Measurements from ENCODE around the gene GPR89B.

Gene GPR89B

GRCh38 chr1:147907786-147908509, 20.3 kb upstream of the GPR89B start:
- H4K20me1 ChIP-seq (ENCODE audit: insufficient read depth), result no peaks in the 10 kb centered on the region
- no peak overlapping the region for H2AFZ ChIP-seq (ENCODE audit: low read depth)
- no peak overlapping the region for H3K4me2 ChIP-seq
- H3K36me3 ChIP-seq (ENCODE audit: insufficient read depth), result no peaks in the 10 kb centered on the region
- H3K4me1 ChIP-seq (ENCODE audit: low read depth, poor library complexity, severe bottlenecking), result no peaks in the 10 kb centered on the region
- H3K27me3 ChIP-seq (ENCODE audit: insufficient read depth, low read depth), result no peaks in the 10 kb centered on the region
- H3K9ac ChIP-seq, result no peak overlapping the region
- TF ChIP-seq CTCF (conservative IDR thresholded peaks at IDR 0.05; ENCODE audit: low read depth, low read length), result no peak
- no peak overlapping the region for H3K4me3 ChIP-seq (IDR thresholded peaks at IDR 0.05; ENCODE audit: insufficient read depth, low read depth, low read length)
- no peak overlapping the region for H3K27ac ChIP-seq
- H3K79me2 ChIP-seq (ENCODE audit: insufficient read depth, low read depth), result no peaks in the 10 kb centered on the region

GRCh38 chr1:147912553-147912952, 15.7 kb upstream of the GPR89B start:
- TF ChIP-seq CTCF (conservative IDR thresholded peaks at IDR 0.05; ENCODE audit: low read depth, low read length), result no peak
- Histone ChIP-seq H3K36me3 (ENCODE audit: insufficient read depth) (no peaks in the 10 kb centered on the region), H3K79me2 (ENCODE audit: insufficient read depth, low read depth) (no peaks in the 10 kb centered on the region), H4K20me1 (ENCODE audit: insufficient read depth) (no peaks in the 10 kb centered on the region), H3K4me3 (IDR thresholded peaks at IDR 0.05; ENCODE audit: insufficient read depth, low read depth, low read length) (no peak overlapping the region), H3K27ac (no peak overlapping the region), H3K9ac (no peak overlapping the region), H3K4me2 (no peak overlapping the region), H2AFZ (ENCODE audit: low read depth) (no peak overlapping the region), H3K4me1 (ENCODE audit: low read depth, poor library complexity, severe bottlenecking) (no peaks in the 10 kb centered on the region), H3K27me3 (ENCODE audit: insufficient read depth, low read depth) (no peaks in the 10 kb centered on the region)

GRCh38 chr1:147913362-147913942, 14.8 kb upstream of the GPR89B start:
- Histone ChIP-seq H3K79me2 (ENCODE audit: insufficient read depth, low read depth) (no peaks in the 10 kb centered on the region), H3K9ac (no peak overlapping the region), H3K27me3 (ENCODE audit: insufficient read depth, low read depth) (no peaks in the 10 kb centered on the region), H3K4me2 (no peak overlapping the region), H3K4me1 (ENCODE audit: low read depth, poor library complexity, severe bottlenecking) (no peaks in the 10 kb centered on the region), H3K4me3 (IDR thresholded peaks at IDR 0.05; ENCODE audit: insufficient read depth, low read depth, low read length) (no peak overlapping the region), H3K36me3 (ENCODE audit: insufficient read depth) (no peaks in the 10 kb centered on the region), H3K27ac (no peak overlapping the region), H4K20me1 (ENCODE audit: insufficient read depth) (no peaks in the 10 kb centered on the region), H2AFZ (ENCODE audit: low read depth) (no peak overlapping the region)
- no peak for TF ChIP-seq CTCF (conservative IDR thresholded peaks at IDR 0.05; ENCODE audit: low read depth, low read length)

- Histone ChIP-seq H2AFZ (ENCODE audit: low read depth) (no peak overlapping the region), H3K27ac (no peak overlapping the region), H4K20me1 (ENCODE audit: insufficient read depth) (no peaks in the 10 kb centered on the region), H3K4me1 (ENCODE audit: low read depth, poor library complexity, severe bottlenecking) (peaks cover 3% of the 10 kb centered on the region), H3K36me3 (ENCODE audit: insufficient read depth) (no peaks in the 10 kb centered on the region), H3K4me2 (no peak overlapping the region), H3K9ac (no peak overlapping the region), H3K4me3 (IDR thresholded peaks at IDR 0.05; ENCODE audit: insufficient read depth, low read depth, low read length) (no peak overlapping the region), H3K27me3 (ENCODE audit: insufficient read depth, low read depth) (no peaks in the 10 kb centered on the region), H3K79me2 (ENCODE audit: insufficient read depth, low read depth) (no peaks in the 10 kb centered on the region)
- no peak for TF ChIP-seq CTCF (conservative IDR thresholded peaks at IDR 0.05; ENCODE audit: low read depth, low read length)
Observed at GRCh38 chr1:147919896-147920295, 8.3 kb upstream of the GPR89B start.
